RWPE1 (cell line): ENCODE measurements around the gene TBC1D14.
A peak's percentile ranks its signal among the peaks of the same experiment; 100 is the strongest.

ENCODE experiments used
- CTCF ChIA-PET: fragments of 350-600 bp; sonication (Branson Sonifier 250); formaldehyde crosslinking; extraction: SDS; loops from one replicate; lab custom pipeline; 2021; lab: Yijun Ruan, JAX
- POLR2A ChIA-PET: fragments of 400-600 bp; formaldehyde crosslinking; extraction: SDS; loops from one replicate; lab custom pipeline; 2020; ENCODE audit warnings: antibody characterized with exemption; ENCODE audit not compliant: low non-redundant PET; lab: Yijun Ruan, JAX
- DNase-seq: peaks from one replicate; pipeline ENCODE4 v3.0.0; 2012; ENCODE audit warnings: low spot score
- H3K27ac ChIP-seq: fragments of 450-650 bp; 2 replicates; pipeline ENCODE4 v1.5.1; 2017
- CTCF ChIP-seq: fragments of 450-650 bp; conservative IDR thresholded peaks from 2 replicates; pipeline ENCODE4 v1.5.1; 2017; ENCODE audit warnings: low read depth, mild to moderate bottlenecking

Gene TBC1D14

GRCh38 chr4:6942238-6942800 lies 32.7 kb downstream of the TBC1D14 start:
- POLR2A ChIA-PET = interaction anchor here (0.8 kb wide), 1 partner anchor 32 kb away, joined by 3 read pairs; no protein-coding TSS in a partner anchor

DNA sequence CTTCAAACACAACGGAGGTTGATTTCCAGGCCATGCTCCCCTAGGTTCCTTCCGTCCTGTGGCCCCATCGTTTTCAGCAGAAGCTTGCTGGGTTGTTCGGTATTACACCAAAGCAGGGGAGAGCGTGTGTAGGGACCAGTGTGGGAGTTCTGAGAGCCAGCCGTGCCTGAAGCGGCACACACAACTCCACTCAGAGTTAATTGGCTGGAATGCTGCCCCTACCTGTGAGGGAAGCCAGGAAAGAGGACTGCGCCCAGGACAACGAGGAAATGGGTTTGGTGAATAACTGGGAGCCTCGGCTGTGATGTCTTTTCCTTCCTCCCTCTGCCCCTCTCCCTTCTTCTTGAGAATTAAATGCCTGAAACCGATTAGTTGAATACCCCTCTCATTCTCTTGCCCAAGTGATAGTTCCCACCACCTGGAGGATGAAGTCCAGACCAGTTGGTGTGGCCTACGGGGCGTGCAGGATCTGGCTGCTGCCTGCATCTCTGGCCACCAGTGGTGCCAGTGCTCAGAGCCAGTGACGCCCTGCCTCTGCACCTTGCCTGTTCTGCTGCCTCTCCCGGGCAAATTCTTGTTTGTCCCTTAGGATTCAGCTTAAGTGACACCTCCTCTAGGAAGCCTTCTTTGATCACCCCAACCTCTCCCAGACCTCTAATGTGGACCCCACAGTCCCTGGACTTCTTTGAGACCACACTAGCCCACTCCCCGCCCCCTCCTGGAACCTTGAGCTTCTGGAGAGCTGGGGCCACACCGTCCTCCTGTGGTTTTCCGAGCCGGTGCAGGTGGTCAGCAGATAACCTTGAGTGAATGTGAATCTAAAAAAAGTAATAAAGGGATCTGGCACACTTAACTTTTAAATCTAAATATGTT lies 33.6 kb downstream of the TBC1D14 start:
- peak overlapping the region; percentile 71 for H3K27ac ChIP-seq
- POLR2A ChIA-PET = no interaction called here
- no peak for DNase-seq
- CTCF ChIA-PET = no interaction called here
- TF ChIP-seq CTCF = no peak

More at GRCh38 chr4:6942238-6942800, 32.7 kb downstream of the TBC1D14 start:
- peak; percentile 69 for DNase-seq
- CTCF ChIA-PET = no interaction called here
- peak overlapping the region; percentile 71 for H3K27ac ChIP-seq
- TF ChIP-seq CTCF = no peak

GRCh38 chr4:6943885-6944225 lies 34.2 kb downstream of the TBC1D14 start:
- TF ChIP-seq CTCF = no peak
- H3K27ac ChIP-seq = no peak overlapping the region
- ChIA-PET POLR2A (no interaction called here), CTCF (no interaction called here)
- DNase-seq = no peak

- ChIA-PET POLR2A (no interaction called here), CTCF (interaction anchor here (0.7 kb wide), 1 partner anchor 82 kb away, joined by 7 read pairs; no protein-coding TSS in a partner anchor)
- no peak for TF ChIP-seq CTCF
- peak overlapping the region; percentile 5; the same call in 1 of the 2 replicates for H3K27ac ChIP-seq
- no peak for DNase-seq
Measured at GRCh38 chr4:6944301-6945051, 34.9 kb downstream of the TBC1D14 start.

DNA sequence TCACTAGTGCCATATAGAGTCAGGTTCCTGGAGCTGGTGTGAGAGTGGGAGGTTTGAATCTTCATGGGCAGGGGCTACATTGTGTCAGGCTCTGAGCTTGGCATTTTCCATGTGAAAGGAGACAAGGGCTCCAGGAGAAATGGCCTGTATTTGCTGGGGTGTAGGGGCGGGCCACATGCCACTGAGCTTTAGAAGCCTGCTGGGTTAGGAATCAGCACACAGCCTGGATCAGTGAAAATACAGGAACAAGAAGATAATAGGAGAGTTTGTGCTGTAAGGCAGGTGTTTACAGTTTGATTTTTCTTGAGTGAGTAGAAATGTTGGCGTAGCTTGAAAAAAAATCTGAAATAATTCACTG lies 35.4 kb downstream of the TBC1D14 start:
- ChIA-PET CTCF (interaction anchor here (0.5 to 0.7 kb wide), 2 partner anchors 25 to 81 kb away, joined by 3 to 7 read pairs; no protein-coding TSS in a partner anchor), POLR2A (no interaction called here)
- no peak for TF ChIP-seq CTCF
- no peak for DNase-seq
- H3K27ac ChIP-seq = peak overlapping the region; percentile 5; the same call in 1 of the 2 replicates

DNA sequence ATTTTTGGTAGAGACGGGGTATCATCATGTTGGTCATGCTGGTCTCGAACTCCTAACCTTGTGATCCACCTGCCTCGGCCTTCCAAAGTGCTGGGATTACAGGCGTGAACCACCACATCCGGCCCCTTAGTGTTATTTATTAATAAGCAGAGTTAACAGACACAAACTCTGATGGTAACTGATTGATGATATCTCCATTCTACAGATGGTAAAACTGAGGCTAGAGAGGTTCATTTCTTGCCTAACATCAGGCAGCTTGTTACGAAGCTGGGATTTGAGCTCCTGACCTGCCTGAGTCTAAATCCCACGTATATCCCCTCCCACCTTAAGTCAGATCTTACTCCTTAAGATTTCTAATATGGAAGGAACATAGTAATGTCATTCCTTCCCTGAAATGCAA lies 36.9 kb downstream of the TBC1D14 start:
- DNase-seq = no peak
- H3K27ac ChIP-seq = no peak overlapping the region
- no peak for TF ChIP-seq CTCF
- CTCF ChIA-PET = no interaction called here
- POLR2A ChIA-PET = no interaction called here
